GM21529 (cell line): ENCODE data around the gene ASTN1.

Source experiments
- ATAC-seq: cut with Tn5 transposase; IDR thresholded peaks from one replicate; pipeline ENCODE4 v1.9.1; 2021; ENCODE audit not compliant: unreplicated experiment

The ASTN1 gene

DNA sequence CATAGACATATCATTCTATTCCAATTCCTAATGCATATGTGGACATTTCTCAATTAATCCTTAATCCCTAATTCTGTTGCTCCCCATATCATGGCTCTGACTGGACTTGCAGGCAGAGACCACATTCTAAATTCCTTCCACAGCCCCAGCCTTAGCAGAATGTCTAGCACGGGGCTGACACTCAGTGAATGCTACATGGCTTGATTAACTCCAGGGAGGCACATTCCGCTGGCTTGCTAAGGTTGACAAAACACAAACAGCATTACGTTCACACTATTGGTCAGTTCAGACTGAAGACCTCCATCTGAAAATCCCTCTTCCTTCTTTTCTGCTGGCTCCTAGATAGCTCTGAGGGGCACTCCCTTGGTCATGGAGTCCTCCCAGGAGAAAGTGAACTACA is 119.4 kb downstream of the ASTN1 start:
- no peak for ATAC-seq

DNA sequence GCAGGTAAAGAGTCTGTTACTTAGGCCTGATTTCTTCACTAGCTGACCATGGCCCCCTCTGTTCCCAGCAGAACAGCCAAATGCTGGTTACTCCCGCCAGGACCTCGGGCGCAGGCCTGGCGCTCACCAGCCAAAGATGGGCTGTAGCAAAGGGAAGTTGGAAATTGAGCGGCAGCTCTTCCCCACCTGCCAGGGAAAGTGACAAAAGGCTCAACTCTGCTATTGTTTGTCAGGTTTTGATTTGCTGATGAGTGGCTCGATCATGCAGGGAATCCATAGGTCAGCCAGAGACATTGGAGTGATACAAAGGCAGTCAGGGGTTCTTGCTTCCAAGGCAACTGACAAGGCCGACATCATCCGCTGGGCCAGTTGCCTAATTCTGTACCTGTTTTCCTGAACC is 120.1 kb downstream of the ASTN1 start:
- ATAC-seq, result no peak

DNA sequence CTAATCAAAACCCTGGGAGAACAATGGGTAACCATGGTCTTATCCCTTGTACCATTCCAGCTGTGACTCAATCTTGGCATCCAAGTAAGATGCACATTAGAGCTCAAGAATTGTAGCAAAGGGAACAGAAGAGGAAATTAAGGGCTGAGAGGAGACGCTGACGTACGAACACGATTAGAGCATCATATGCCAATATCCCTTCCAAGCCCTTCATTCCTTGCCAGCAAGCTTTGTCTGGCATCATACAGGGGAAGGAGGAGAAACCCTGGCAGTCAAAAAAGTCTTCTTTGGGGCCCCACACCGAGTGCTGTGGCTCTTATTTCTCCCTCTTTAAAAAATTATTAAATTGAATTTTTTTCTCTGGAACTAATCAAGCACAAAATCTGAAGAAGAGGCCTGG is 120.9 kb downstream of the ASTN1 start:
- no peak for ATAC-seq

DNA sequence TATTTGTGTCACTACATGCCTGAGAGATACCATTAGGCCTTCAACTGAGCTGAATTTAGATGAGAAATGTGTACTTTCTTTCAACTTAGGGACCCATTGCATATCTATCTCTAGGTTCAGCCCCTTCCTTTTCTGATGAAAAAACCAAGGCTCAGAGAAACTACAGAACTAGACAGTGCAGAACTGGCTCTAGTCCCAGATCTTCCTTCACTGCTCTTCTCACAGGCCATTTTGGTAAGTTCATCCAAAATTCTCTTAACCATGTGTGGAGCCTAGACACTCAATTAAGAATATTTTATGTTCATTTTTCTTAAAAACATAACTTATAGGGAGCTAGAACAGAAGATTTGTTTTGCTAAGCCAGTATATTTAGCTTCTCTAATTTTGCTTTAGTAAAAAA is 128.9 kb downstream of the ASTN1 start:
- no peak for ATAC-seq

DNA sequence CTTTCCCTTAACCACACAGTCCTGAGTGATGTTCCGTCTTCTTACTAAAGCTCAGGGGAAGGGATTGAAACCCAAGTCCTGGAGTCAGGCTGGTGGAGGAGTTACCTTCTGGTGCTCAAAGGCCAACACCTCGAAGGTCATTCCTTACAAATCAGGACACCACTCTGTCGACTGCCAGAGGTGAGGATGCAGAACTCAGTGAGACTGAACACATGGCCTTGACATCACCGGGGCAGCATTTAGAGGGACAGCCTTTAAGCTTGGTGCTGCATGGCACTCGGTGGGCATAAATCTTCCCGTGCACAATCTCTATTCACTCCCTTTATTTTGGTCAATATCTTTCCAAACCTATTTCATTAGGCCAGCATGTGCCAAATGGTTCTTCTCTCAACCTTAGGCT is 130.9 kb downstream of the ASTN1 start:
- no peak for ATAC-seq

DNA sequence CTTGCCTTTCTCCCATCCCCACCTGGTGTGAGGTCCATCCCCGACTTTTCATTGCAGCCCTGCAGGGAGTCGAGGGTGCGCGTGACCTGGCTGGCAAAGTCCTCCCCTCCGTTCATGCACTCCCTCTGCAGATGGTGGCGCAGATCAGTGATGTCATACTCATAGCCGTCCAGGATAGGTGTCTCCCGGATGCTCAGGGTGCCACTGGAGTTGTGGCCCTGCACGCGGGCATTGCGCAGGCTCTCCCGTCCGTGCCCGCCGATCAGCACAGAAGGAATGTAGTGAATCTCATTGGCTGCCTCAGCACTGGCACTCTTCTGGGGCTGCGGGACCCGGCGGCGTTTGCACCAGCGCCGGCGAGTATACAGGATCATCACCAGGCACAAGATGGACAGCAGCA is 132.1 kb downstream of the ASTN1 start:
- ATAC-seq, result no peak

DNA sequence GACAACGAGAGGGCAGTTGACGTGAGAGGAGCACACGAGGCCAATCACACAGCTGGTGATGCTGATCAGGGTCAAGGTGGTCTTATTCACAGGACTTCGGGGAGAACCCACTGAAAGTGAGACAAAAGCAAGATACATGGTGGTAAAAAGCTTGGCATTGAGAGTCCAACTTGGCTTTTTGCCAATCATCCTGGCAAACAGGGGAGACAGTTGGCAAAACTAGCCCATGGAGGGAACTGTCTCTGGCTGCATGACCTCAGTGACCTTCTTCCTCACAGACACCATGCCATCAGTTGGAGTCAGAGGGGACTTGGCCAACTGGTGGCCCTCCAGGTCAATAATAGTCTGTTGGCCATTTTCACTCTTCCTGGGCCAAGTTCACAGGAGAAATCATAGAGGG is 139.9 kb downstream of the ASTN1 start:
- ATAC-seq, result no peak

DNA sequence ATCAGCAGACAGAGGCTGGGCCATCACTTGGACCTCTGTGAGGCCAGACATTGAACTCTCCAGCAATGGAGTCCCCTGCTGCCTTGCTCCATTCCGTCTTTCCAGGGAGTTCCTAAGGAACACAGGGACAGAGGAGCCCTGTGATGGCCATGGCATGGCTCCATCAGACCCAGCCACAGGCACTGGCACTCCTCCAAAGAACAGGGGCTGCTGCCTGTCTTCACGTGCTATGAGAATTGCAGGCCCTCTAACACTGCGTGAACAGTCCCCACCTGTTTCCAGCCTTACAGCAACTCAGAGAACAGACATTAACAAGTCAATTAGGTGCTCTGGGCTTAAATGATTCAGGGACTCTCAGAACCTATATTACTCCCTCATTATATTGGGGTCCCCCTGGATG is 140.8 kb downstream of the ASTN1 start:
- ATAC-seq, result no peak

DNA sequence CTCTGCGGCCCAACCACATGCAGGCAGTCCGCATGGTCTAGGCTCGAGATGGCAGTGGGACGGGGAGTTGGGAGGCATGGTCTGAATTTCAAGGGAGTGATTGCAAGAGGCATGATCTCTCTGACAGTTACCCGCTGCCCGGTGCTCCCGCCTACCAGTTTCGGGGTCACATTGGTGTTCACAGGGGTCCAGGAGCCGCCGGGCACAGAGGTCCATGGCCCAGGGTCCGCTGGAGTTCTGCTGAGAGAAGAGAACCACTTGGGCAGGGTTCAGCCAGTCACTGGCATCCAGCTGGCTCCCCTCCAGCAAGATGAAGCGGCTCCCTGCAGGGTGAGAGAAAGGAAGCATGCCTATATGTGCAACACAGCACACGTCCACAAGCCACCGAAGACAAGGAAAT is 141.3 kb downstream of the ASTN1 start:
- no peak for ATAC-seq

DNA sequence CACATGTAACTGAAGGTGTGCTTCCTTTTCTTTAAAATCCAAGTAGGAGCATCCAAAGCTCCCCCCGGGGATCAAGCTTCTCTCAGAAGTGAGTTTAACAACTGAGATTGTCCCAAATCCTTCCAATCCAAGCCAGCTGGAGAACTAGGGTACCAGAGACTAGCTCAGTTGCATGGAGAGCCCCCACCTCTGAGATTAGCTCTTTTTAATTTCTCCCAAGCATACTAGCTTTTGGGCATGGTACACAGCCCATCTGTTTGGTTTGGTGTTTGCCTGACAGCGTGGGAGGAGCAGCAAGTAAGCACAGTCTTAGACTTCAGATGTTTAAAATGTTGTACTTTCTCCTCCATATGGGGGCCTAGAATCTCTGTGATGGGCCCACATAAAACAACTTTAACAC is 142.8 kb downstream of the ASTN1 start:
- ATAC-seq, result no peak

DNA sequence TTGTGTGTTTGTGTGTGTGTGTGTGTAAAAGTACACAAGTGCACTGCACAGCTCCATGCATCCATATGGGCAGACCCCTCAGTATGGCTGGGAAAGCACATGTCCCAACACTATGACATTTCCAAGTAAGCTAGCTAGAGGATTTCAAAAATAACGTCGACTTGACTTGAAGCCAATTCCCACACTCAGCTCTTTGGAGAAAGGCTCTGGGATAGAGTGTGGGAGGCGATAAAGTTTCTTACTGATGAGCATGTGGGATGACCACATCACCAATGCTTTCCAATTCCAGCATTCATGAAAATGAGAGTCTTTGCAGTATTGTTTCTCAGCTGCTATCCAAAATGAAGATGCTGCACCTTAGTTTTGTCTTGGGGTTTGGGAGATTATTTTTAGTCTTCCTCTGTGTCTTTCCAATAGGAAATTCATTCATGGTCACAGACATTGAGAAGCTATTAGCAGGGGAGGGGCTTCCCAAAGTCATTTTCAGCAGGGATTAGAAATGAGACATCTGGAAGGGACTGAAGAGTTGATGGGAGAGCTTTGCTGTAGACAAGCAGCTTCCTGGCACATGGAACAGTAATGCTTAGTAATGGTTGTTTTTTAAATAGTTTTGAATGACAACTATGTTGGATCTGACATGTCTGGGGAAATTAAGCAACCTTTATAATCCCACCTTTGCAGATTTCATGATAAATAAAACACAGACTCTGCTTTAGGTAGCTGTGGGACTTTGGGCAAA is 143.5 kb downstream of the ASTN1 start:
- ATAC-seq, result no peak

DNA sequence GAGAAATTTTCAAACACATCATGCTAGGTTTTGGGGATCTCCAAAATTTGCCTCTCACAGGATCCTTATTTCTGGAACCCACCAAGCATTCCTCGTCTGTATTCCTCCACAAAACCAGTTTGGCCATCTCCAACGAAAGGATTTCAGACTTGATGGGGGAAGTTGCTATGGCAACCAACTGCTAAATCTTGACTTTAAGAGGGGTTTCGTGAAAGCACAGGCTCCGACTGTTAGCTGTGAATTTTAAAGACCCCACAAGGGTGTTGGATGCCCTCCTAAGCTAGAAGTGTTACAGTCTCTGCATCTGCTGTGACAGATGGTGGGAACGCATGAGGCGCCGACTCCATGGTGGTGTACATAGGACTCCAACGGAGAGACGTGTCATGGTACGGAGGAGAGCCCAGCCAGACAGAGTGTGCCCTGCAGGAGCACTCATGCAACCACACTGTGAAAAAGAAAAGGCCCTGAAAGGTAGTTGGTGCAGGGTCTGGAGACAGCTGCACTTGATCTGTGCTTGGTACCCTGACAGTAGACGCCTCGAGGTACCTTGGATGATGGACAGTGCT is 147.1 kb downstream of the ASTN1 start:
- ATAC-seq, result no peak

DNA sequence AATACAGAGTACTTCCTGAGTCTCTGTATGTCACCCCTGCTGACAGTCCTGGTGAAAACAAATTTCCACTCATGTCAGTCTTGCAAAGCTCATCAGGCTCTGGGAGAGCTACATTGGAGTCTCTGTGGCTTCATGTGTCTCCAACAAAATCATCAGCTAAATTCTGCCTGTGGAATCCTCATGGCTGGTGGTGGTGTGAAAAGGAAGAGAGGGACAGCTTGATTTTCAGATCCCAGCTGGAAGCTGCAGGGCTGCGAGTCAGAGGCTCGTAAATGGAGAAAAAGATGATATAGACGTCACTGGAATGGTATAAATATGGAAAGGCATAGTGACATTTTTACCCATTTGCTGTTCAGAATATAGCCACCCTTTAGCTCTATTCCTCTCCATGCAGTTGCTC is 150.2 kb downstream of the ASTN1 start:
- ATAC-seq, result no peak

DNA sequence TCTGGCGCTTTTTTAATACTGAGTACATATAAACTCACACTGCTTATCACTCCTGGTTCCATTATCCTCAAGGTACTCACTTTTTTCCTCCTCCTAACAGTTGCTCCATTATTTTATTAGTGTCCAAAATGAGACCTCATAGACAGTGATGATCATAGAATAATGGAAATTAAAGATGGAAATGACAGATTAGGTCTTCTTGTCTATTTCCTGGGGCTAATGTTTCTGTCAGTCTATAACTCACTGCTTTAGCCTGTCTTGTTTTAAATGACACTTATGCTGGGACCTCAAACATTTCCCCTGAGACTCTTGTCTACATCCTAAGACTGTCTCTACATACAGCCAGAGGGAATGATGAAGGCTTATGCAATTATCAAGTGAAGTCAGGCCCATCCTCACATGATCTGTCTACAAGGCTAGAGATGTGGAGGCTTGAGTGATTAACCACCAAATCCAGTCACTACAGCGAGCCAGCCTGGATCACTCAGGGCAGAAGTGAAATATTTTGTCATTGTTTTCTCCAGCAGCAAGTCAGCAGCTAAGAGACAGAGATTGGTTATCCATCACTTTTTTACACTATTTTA is 152.1 kb downstream of the ASTN1 start:
- no peak for ATAC-seq

DNA sequence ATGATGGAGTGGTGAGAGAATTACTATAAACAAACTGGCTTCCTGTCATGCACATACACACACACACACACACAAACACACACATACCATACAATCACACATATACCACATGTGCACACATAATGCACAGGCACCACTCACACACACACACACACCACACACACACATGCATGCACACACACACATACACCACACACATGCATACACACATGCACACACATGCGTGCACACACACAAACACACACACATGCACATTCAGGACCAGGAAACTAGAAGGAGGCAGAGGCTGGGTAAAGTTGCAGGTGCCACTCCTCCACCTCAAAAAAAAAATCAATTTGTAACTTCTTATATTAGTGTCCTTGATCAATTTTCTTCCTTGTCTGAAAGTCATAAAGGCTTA is 153.0 kb downstream of the ASTN1 start:
- ATAC-seq, result no peak

DNA sequence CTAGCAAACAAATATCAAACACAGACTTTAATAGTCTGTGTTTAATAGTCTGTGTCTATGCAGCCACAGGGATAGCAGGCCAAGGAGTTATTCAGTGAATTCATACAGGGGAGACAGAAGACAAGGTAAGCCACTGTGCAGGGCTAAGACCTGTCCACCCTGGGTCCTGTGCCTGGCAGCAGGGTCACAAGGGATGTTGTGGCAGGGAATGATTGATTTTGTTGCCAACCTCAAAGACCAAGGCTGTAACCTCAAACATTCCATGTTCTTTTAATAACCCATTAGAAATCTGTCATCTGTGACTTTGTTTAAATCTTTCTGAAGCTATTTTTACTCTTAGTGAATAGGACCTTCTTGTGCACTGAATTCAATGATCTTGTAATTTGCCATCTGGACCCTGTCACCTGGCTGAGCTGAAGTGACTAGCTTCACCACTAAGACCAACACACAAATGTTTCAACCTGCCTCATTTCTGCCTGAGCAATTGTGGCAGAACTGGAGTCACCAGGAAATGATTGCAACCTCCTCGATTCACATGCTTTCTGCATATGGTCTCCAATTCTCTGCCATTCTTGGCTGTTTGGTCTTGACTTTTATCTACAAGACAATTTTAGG is 154.2 kb downstream of the ASTN1 start:
- ATAC-seq, result no peak

DNA sequence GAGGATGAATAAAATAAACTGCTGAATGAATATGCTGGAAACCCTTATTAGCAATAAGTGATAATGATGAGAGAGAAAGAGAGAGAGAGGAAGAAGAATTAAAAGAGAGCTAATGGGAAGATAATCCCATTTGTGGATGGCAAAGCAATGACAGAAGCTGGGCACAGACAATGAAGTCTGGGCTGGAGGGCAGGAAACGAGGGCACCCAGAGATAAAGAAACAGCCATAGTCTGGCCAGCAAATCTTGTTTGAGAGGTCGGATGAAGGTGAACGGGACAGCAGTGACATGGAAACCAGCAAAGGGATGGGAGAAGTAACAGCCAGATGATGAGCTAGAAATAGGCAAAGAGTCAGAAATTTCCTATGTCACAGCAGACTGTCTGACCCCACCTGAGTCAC is 155.9 kb downstream of the ASTN1 start:
- no peak for ATAC-seq

DNA sequence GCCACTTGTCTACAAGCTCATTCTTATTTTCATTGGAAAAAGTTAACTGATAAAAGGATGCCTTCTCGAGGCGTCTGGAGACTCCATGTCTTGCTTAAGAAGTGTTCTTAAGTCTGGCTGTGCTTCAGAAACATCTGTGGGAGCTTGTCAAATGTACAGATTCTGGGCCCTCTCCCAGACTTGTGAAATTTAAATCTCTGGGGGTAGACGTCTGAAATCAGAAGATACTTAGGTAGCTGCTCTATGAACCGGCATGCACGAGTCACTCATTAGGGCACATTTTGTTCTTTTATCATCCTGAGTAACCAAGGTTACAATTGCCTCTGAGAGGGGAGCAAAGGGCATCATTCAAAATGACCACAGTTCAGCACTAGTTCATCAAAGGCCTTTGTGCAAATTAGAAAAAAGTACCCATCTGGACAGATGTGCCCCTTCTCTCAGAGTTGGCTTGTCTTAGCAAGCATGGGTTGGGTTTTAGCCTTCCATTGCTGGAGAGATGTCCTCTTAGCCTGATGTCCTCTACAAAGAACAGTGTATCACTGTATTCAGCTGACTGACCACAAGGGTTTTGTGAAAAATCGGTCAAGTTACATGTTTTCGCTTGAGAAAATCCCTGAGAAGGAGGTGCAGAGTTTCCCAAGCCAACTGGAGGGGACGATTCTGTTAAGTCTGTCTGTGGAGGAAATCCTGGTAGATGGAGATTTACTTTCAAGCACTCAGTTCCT is 156.9 kb downstream of the ASTN1 start:
- ATAC-seq, result no peak

DNA sequence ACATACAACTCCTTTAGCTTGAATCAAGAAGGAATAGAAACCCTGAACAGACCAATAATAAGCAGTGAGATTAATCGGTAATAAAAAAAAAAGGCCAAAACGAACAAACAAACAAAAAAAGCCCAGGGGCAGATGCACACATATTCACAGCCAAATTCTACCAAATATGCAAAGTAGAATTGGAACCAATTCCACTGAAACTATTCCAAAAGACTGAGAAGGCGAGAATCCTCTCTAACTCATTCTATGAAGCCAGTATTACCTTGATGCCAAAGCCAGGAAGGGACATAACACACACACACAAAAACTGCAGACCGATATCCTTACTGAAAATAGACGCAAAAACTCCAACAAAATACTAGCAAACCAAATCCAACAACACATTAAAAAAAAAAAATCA is 161.6 kb downstream of the ASTN1 start:
- ATAC-seq, result no peak

DNA sequence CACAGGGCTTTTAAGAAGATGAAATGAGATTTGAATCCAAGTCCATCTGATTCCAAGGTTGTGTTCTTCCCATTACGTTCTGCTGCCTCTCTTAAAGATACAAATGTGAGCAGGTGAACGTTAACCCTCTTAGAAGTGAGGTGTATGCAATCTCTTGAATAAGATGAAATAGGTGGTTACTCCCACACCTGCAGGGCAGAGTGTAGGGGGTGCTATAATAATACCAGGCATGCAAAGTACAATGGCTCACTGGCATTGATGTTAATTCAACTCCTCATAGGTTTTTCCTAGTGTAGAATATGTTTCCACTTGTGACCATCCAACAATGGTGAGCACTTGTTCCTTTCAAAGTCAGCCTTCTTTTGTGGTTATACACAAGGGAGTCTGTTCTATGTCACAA is 163.0 kb downstream of the ASTN1 start:
- ATAC-seq, result no peak

DNA sequence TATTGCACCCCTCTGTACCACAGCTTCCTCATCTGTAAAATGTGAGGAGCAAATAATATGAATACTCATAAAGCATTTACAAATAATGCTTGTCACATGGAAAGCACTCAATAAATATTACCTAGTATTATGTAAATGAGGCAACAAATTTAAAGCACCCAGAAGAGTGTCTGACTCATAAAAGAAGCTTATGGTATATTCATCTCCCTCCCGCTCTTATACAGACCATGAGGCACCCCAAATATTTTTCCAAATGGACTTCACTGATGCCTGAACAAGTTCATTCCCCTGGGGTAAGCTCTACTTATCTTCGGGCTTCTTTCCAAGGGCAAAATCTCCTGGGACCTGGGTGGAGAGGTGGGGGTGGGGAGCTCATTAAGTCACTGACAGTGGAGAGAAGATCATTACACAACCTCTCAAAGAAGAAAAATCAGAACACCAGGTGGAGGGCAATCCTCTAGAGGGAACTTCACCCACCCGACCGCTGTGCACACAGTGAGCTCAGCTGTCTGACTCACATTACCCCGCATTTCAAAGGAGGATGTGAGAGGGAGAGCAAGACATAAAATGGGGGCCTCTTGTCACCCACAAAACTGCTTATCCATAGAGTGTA is 166.2 kb downstream of the ASTN1 start:
- ATAC-seq, result no peak
